GM19035 (cell line): ENCODE measurements around the gene FOXP2.

Experiments
- ATAC-seq: cut with Tn5 transposase; IDR thresholded peaks from one replicate; pipeline ENCODE4 v1.9.1; 2021; ENCODE audit not compliant: unreplicated experiment

Gene FOXP2

DNA sequence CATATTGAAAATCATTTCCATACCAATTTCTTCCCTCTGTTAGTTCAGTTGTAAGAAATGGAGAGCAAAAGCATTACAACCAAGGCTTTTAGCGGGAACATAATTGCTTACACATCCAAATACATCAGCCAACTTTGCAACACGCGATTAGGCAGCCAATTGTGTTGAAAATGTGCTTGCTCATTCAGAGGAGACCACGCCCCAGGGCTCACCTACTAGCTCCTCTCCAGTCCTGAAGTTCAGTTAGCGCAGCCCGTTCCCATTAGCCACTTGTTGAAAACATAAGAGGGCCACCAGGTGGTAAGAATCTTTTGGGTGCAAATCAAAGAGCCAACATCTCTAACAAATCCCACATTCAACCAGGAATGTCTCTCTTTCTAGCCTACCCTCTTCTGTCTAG is 294.0 kb downstream of the FOXP2 start:
- no peak for ATAC-seq

DNA sequence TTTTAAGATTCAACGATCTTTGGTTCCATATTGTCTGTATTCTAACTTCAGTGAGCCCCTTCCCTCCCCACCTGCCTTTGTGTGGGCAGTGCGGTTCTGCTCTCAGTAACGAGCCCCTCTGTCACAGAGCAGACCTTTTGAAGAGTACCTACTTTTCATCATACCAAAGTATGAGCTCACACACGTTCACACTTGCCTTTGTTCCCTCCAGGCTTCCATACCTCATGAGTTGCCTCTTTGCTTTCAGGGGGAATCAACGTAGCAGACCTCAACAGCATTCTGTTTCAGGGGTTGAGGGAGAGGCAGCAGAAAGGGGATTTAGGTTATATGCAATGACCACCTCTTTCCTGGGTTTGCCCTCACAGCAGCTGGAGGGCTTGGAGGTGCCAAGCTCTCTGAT is 295.9 kb downstream of the FOXP2 start:
- ATAC-seq, result no peak

DNA sequence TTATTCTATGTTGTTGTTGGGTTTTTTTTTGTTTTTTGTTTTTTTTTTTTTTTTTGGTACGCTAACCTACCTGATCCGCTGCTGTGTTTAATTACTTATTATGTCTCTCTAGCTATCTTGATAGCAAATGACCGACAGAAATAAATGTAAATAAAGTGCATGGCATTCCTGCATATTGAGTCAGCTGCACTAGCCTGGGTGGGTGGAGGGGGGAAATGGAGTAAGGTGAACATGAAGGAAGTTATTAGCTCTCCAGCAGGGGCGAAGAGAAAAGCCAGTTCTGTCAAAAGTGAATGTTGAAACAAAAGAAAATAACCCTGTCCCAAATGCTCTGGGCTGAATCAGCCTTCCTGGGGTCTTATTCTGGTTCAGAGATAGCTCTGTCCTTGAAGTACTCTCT is 296.6 kb downstream of the FOXP2 start:
- no peak for ATAC-seq

- ATAC-seq, result no peak
Measured at GRCh38 chr7:114715907-114716306, 301.3 kb downstream of the FOXP2 start.

DNA sequence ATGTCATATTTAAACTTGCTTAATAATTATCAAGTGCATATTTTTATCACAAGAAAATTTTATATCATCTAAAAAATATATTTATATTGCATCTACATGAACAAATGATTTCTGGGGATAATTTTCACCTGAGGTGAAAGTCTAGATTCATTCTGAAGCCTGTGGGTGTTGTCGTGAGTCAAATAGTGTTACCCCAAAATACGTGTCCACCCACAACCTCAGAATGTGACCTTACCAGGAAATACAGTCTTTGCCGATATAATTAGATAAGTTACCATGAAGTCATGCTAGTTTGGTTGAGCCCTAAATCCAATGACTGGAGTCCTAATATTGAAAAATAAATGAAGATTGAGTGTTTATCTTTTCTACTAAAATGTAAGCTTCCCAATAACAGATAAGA is 304.2 kb downstream of the FOXP2 start:
- ATAC-seq, result peak; percentile 56

DNA sequence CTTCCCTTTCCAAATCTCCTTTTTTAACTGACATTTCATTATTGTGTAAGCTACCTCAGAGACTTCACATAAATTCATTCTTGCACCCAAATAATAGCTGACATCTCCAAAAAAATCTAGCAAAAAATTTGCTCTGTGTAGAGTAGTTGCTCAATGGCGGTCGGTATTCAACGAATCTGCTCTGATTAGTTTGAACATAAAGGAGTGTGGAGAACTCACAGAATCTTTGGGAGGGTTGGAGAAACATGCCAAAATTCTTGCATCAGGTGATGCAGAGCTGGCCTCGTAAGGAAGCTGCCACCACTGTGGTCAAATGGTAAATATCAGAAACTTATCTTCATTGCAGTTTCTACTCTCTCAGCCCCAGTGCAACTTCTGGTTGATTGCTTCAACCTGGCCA is 306.1 kb downstream of the FOXP2 start:
- no peak for ATAC-seq

- no peak for ATAC-seq
Measured at GRCh38 chr7:114722562-114722961, 307.9 kb downstream of the FOXP2 start.

DNA sequence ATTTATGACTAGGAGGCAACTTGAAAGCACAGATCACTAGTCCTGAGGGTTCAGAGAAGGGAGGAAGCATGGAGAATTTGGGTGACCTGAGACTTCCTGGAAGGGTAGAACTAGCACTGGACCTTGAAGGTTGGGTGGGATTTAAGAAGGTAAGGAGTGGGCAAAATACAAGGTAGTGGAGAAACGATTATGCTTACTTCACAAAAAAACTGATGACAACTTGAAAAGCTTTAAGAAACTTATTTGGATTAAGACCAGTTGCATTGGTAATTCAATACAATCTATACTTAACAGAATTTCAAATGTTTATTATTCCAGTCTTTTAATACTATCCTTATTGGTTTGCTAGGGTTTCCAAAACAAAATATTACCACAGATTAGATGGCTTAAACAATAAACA is 308.7 kb downstream of the FOXP2 start:
- no peak for ATAC-seq

GRCh38 chr7:114740095-114740494 is 325.5 kb downstream of the FOXP2 start:
- no peak for ATAC-seq

GRCh38 chr7:114740941-114741340 is 326.3 kb downstream of the FOXP2 start:
- no peak for ATAC-seq

GRCh38 chr7:114741911-114742310 is 327.3 kb downstream of the FOXP2 start:
- ATAC-seq, result no peak
